Occipital lobe (tissue), 2 donors: ENCODE results near the gene POLR3G. TPM values are rescaled to one million over a fixed set of nuclear protein-coding genes. Genes with fewer than 3 reads are reported as not detected.

Source experiments
- DNase-seq: peaks from one replicate; lab custom pipeline; 2025; lab: John Stamatoyannopoulos, UW
- total RNA-seq: library from RNA; depleted of rRNA; stranded (reverse); fragments of >200 nt; gene quantifications from one replicate; pipeline ENCODE4 v1.2.3, GENCODE V29; 2014

The POLR3G gene
- total RNA-seq, 1 donor from 2014 or later, result 4.5 TPM

GRCh38 chr5:90550963-90551362 lies 76.3 kb downstream of the POLR3G start:
- no peak for DNase-seq

- no peak for DNase-seq
These were observed 76.7 kb downstream of the POLR3G start for GRCh38 chr5:90551376-90551775.

GRCh38 chr5:90553711-90554110 lies 79.0 kb downstream of the POLR3G start:
- no peak for DNase-seq

- DNase-seq, result no peak
These were observed 79.8 kb downstream of the POLR3G start for GRCh38 chr5:90554358-90555006.

- DNase-seq, result no peak
These were observed 81.0 kb downstream of the POLR3G start for GRCh38 chr5:90555666-90556065.

GRCh38 chr5:90557391-90557790 lies 82.7 kb downstream of the POLR3G start:
- DNase-seq, result no peak

- DNase-seq, result no peak
These were observed 83.2 kb downstream of the POLR3G start for GRCh38 chr5:90557871-90558270.

- DNase-seq, result peak; percentile 84
These were observed 83.9 kb downstream of the POLR3G start, which contains the start of gene ADGRV1 for GRCh38 chr5:90558344-90559192. Gene ADGRV1 (plus strand): TSS chr5:90558797. CDS start chr5:90558896, 99 bp downstream.

GRCh38 chr5:90560771-90561170 lies 86.1 kb downstream of the POLR3G start:
- no peak for DNase-seq

- no peak for DNase-seq
These were observed 87.1 kb downstream of the POLR3G start for GRCh38 chr5:90561766-90562165.

- no peak for DNase-seq
These were observed 87.7 kb downstream of the POLR3G start for GRCh38 chr5:90562341-90562740.

GRCh38 chr5:90563108-90563507 lies 88.4 kb downstream of the POLR3G start:
- DNase-seq, result no peak

Other genes starting within 250 kb of the POLR3G start
- 32.0 TPM for gene CETN3, start 65.1 kb upstream of the POLR3G start, total RNA-seq
- 18.7 TPM for gene MBLAC2, start 93 bp upstream of the POLR3G start, total RNA-seq
- 25.6 TPM for gene LYSMD3, start 54.7 kb downstream of the POLR3G start, total RNA-seq
- 474 TPM for gene ADGRV1, start 83.9 kb downstream of the POLR3G start, total RNA-seq